Astrocyte (in vitro differentiated cells and primary cell): ENCODE data around the gene IGF2R. TPM values are rescaled to one million over a fixed set of nuclear protein-coding genes. Genes with fewer than 3 reads are reported as not detected.
"Not testable (repeated sequence)": the region's sequence is repeated elsewhere in the genome, so short reads cannot be mapped to it uniquely, and the experiment has no call there.

Experiments used
- DNase-seq: peaks from one replicate; pipeline ENCODE4 v3.0.0-alpha.2; 2010; ENCODE audit warnings: low read depth
- FAIRE-seq: peaks from 2 replicates; lab custom pipeline; 2011; peaks lifted over from hg19 to GRCh38; lab: Jason Lieb, UNC
- H2AFZ ChIP-seq: 2 replicates; pipeline ENCODE4 v1.6.0; 2012; ENCODE audit warnings: low read depth, low read length, inconsistent platforms
- H3K27ac ChIP-seq: 2 replicates; pipeline ENCODE4 v1.5.1; 2011; ENCODE audit warnings: low read depth, low read length, inconsistent platforms
- H3K27me3 ChIP-seq: 2 replicates; pipeline ENCODE4 v1.6.0; 2011; ENCODE audit warnings: low read length, inconsistent platforms; ENCODE audit not compliant: insufficient read depth
- H3K36me3 ChIP-seq: 2 replicates; pipeline ENCODE4 v1.5.1; 2011; ENCODE audit warnings: low read length, inconsistent platforms; ENCODE audit not compliant: insufficient read depth
- H3K4me1 ChIP-seq: 2 replicates; pipeline ENCODE4 v1.5.1; 2011; ENCODE audit warnings: low read length, inconsistent platforms; ENCODE audit not compliant: insufficient read depth
- H3K4me2 ChIP-seq: 2 replicates; pipeline ENCODE4 v1.6.0; 2012; ENCODE audit warnings: low read length, inconsistent platforms
- H3K4me3 ChIP-seq: 2 replicates; pipeline ENCODE4 v1.5.1; 2011; ENCODE audit warnings: low read depth, mild to moderate bottlenecking, low read length, inconsistent platforms; ENCODE audit not compliant: insufficient read depth
- H3K79me2 ChIP-seq: 2 replicates; pipeline ENCODE4 v1.6.0; 2012; ENCODE audit warnings: mild to moderate bottlenecking, low read length, inconsistent platforms; ENCODE audit not compliant: insufficient read depth
- H3K9ac ChIP-seq: 2 replicates; pipeline ENCODE4 v1.6.0; 2012; ENCODE audit warnings: mild to moderate bottlenecking, low read length, inconsistent platforms
- H3K9me3 ChIP-seq: 2 replicates; pipeline ENCODE4 v1.5.1; 2012; ENCODE audit warnings: low read depth, mild to moderate bottlenecking, low read length, inconsistent platforms; ENCODE audit not compliant: insufficient read depth
- H4K20me1 ChIP-seq: 2 replicates; pipeline ENCODE4 v1.6.0; 2012; ENCODE audit warnings: low read length, inconsistent platforms; ENCODE audit not compliant: insufficient read depth
- H3K27ac Mint-ChIP-seq: one replicate; pipeline ENCODE4 v1.8.0; 2021; ENCODE audit warnings: mild to moderate bottlenecking, mixed read lengths; ENCODE audit not compliant: unreplicated experiment
- H3K27me3 Mint-ChIP-seq: one replicate; pipeline ENCODE4 v1.8.0; 2021; ENCODE audit warnings: low read depth, mixed read lengths; ENCODE audit not compliant: unreplicated experiment
- H3K36me3 Mint-ChIP-seq: one replicate; pipeline ENCODE4 v1.8.0; 2021; ENCODE audit warnings: low read depth, mixed read lengths; ENCODE audit not compliant: unreplicated experiment
- H3K4me1 Mint-ChIP-seq: one replicate; pipeline ENCODE4 v1.8.0; 2021; ENCODE audit warnings: low read depth, mixed read lengths; ENCODE audit not compliant: unreplicated experiment
- H3K4me3 Mint-ChIP-seq: one replicate; pipeline ENCODE4 v1.8.0; 2021; ENCODE audit warnings: mild to moderate bottlenecking, moderate library complexity, mixed read lengths; ENCODE audit not compliant: unreplicated experiment
- H3K9me3 Mint-ChIP-seq: one replicate; pipeline ENCODE4 v1.8.0; 2021; ENCODE audit warnings: mild to moderate bottlenecking, mixed read lengths; ENCODE audit not compliant: unreplicated experiment
- EZH2 ChIP-seq: IDR thresholded peaks from 2 replicates; pipeline ENCODE4 v1.6.1; 2012; ENCODE audit warnings: mild to moderate bottlenecking, low read length, inconsistent platforms; ENCODE audit not compliant: insufficient read depth
- total RNA-seq: library from RNA; stranded (reverse); gene quantifications from 2 replicates; pipeline ENCODE4 v1.2.1, GENCODE V29; 2021
- TF ChIP-seq, protein P1 (sequence below): IDR thresholded peaks from 2 replicates; pipeline ENCODE4 v1.5.1; 2011; ENCODE audit warnings: low read depth, mild to moderate bottlenecking, inconsistent platforms, low read length, moderate library complexity; ENCODE audit not compliant: insufficient read depth

Gene IGF2R
- total RNA-seq, 1 donor from 2014 or later, result 173 TPM

DNA sequence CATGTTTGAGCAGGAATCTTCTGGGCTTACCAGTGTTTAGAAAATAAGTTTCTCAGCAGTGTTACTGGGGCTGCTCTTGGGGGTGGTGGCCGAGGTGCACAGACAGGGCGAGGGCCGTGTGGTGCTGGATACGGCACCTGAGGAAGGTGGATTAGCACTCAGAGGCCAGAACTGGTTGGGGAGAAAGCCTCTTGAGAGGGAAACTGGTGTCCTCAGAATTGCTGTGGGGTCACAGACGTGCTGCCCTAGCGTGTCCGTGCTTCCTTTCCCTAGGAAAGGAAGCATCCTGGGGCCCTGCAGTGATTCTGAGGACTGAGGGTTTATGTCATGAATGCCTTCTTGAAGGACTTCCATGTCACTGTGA, 120.6 kb downstream of the IGF2R start:
- Mint-ChIP-seq H3K9me3 (no peaks in the 10 kb centered on the region), H3K27me3 (no peaks in the 10 kb centered on the region), H3K4me1 (no peaks in the 10 kb centered on the region), H3K36me3 (peaks cover 9% of the 10 kb centered on the region), H3K27ac (no peak overlapping the region), H3K4me3 (no peak overlapping the region)
- Histone ChIP-seq H3K4me1 (no peaks in the 10 kb centered on the region), H4K20me1 (peaks cover 20% of the 10 kb centered on the region), H3K27me3 (no peaks in the 10 kb centered on the region), H3K9ac (no peak overlapping the region), H3K4me3 (no peak overlapping the region), H3K4me2 (no peak overlapping the region), H3K79me2 (no peaks in the 10 kb centered on the region), H3K9me3 (no peaks in the 10 kb centered on the region), H2AFZ (no peak overlapping the region), H3K36me3 (peaks cover 41% of the 10 kb centered on the region), H3K27ac (no peak overlapping the region)
- DNase-seq, result no peak
- FAIRE-seq, result no peak
- TF ChIP-seq EZH2, result no peak
- TF ChIP-seq, protein P1, sequence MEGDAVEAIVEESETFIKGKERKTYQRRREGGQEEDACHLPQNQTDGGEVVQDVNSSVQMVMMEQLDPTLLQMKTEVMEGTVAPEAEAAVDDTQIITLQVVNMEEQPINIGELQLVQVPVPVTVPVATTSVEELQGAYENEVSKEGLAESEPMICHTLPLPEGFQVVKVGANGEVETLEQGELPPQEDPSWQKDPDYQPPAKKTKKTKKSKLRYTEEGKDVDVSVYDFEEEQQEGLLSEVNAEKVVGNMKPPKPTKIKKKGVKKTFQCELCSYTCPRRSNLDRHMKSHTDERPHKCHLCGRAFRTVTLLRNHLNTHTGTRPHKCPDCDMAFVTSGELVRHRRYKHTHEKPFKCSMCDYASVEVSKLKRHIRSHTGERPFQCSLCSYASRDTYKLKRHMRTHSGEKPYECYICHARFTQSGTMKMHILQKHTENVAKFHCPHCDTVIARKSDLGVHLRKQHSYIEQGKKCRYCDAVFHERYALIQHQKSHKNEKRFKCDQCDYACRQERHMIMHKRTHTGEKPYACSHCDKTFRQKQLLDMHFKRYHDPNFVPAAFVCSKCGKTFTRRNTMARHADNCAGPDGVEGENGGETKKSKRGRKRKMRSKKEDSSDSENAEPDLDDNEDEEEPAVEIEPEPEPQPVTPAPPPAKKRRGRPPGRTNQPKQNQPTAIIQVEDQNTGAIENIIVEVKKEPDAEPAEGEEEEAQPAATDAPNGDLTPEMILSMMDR, result no peak

DNA sequence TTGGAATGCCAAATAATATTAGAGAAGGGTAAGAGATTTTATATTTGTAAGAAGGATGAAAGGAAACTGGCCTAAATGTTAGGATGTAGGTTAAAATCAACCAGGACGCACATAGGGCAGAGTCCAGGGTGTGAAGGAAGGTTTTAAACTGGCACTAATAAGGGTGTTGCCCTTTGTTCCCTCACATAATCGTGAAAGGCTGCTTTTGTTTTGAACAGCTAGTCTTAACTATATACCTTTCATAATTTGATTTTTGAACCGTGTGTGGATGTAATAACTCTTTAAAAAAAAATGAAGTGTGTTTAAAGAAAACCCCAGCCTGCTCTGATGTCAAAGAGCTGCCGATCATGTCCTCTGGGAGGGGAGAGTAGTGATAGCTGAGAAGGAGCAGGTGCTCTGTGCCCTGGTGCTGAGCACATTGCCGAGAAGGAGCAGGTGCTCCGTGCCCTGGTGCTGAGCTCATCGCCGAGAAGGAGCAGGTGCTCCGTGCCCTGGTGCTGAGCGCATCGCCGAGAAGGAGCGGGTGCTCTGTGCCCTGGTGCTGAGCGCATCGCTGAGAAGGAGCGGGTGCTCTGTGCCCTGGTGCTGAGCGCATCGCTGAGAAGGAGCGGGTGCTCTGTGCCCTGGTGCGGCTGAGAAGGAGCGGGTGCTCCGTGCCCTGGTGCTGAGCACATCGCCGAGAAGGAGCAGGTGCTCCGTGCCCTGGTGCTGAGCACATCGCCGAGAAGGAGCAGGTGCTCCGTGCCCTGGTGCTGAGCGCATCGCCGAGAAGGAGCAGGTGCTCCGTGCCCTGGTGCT, 121.8 kb downstream of the IGF2R start:
- not testable (repeated sequence) for FAIRE-seq, H3K4me1 Mint-ChIP-seq, H3K79me2 ChIP-seq, H3K9me3 ChIP-seq, H3K27ac Mint-ChIP-seq, H3K27ac ChIP-seq, H3K4me1 ChIP-seq, H3K9ac ChIP-seq, H3K27me3 ChIP-seq, H3K4me3 Mint-ChIP-seq, H3K9me3 Mint-ChIP-seq, H3K4me3 ChIP-seq, H2AFZ ChIP-seq, H3K27me3 Mint-ChIP-seq, H3K4me2 ChIP-seq, DNase-seq, H3K36me3 Mint-ChIP-seq
- peaks cover 24% of the 10 kb centered on the region for H4K20me1 ChIP-seq
- peaks cover 36% of the 10 kb centered on the region for H3K36me3 ChIP-seq

DNA sequence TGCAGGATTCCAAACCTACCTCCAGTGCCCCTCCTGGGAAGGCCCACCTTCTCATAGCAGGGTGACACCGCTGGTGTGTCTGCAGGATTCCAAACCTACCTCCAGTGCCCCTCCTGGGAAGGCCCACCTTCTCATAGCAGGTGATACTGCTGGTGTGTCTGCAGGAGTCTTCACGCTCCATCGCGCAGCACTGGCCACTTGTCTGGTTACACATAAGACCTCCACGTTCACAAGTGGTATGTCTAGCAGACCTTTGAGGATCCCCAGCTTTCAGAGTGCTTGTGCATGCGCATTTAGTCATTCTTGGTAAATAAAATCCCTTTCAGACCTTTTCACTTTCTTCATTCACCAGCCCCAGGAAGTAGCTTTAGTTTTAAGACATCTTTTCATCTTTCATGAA, 123.3 kb downstream of the IGF2R start:
- not testable (repeated sequence) for H3K4me3 Mint-ChIP-seq, H3K9me3 Mint-ChIP-seq, H2AFZ ChIP-seq, H3K27me3 Mint-ChIP-seq, H3K9me3 ChIP-seq, H3K27me3 ChIP-seq, H3K9ac ChIP-seq, H3K4me2 ChIP-seq, H3K36me3 Mint-ChIP-seq, DNase-seq, H3K4me1 Mint-ChIP-seq, H3K27ac Mint-ChIP-seq, H3K4me3 ChIP-seq, H3K4me1 ChIP-seq, H3K79me2 ChIP-seq, FAIRE-seq, H3K27ac ChIP-seq
- peaks cover 24% of the 10 kb centered on the region for H4K20me1 ChIP-seq
- peaks cover 43% of the 10 kb centered on the region for H3K36me3 ChIP-seq
